ENCODE measurements around the gene CLEC3B. TPM values are rescaled to one million over a fixed set of nuclear protein-coding genes. Genes with fewer than 3 reads are reported as not detected.

The CLEC3B gene
- 0.32 and 0.61 TPM in 2 replicates for total RNA-seq

GRCh38 chr3:45026038-45026437, at the start of gene CLEC3B:
Gene CLEC3B, plus strand, starts transcription at chr3:45026303. Its CDS starts 60 bp downstream, at chr3:45026363.

Other genes starting within 250 kb of the CLEC3B start
- gene TMEM42, start 164.4 kb upstream of the CLEC3B start, total RNA-seq = 11.9 and 12.0 TPM in 2 replicates
- 0.15 TPM in 1 of 2 replicates, not detected in the other for gene TGM4, start 151.7 kb upstream of the CLEC3B start, total RNA-seq
- 28.9 and 37.7 TPM in 2 replicates for gene ZDHHC3, start 50.1 kb upstream of the CLEC3B start, total RNA-seq
- 66.9 and 96.8 TPM in 2 replicates for gene EXOSC7, start 50.1 kb upstream of the CLEC3B start, total RNA-seq
- gene CDCP1, start 120.1 kb downstream of the CLEC3B start, total RNA-seq = 0.97 and 2.0 TPM in 2 replicates
- 2.6 and 15.8 TPM in 2 replicates for gene TMEM158, start 200.0 kb downstream of the CLEC3B start, total RNA-seq

Measured in epithelial cell of umbilical artery (primary cell).